HG02623 (cell line): ENCODE measurements around the gene SORL1.

ENCODE experiments used
- ATAC-seq: cut with Tn5 transposase; IDR thresholded peaks from one replicate; pipeline ENCODE4 v1.9.1; 2021; ENCODE audit warnings: moderate library complexity; ENCODE audit not compliant: unreplicated experiment

SORL1 gene

DNA sequence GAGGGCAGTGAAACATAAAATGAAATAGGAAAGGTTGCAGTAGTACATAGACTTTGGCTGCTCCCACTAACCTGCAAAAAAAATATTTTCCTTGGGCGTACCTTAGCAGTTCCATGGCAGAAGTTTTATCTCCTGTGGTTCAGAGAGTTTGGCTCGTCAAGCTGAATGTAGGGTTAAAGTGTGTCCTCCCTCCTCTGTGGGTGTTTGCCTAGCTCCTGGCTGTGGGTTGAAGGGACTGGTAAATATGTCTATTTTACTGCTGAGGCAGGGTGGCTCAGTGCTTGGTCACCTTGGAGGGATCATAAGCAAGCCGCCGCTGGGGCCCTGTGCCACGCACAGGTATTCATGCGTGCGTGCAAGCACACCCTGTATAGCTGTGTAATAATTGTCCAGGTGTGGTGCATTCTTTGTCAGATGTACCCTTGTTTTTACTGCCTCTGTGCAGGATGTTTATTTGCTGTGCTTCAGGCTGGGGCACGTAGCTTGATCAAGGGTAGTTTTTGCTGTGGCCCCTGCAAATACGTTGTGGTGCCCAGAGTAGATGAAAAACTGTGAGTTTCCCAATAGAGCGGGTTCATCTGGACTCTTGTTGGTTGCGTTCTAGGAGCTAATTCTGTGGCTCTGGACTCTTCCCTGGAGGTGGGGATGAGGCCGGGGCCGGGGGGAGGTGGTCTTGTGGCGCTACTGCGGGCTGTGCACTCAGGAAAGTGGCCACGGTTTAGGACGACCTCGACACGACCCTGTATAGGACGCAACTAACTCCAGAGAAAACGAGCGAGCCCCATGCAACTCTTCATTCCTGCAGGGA, 732 bp upstream of the SORL1 start:
- ATAC-seq = no peak

DNA sequence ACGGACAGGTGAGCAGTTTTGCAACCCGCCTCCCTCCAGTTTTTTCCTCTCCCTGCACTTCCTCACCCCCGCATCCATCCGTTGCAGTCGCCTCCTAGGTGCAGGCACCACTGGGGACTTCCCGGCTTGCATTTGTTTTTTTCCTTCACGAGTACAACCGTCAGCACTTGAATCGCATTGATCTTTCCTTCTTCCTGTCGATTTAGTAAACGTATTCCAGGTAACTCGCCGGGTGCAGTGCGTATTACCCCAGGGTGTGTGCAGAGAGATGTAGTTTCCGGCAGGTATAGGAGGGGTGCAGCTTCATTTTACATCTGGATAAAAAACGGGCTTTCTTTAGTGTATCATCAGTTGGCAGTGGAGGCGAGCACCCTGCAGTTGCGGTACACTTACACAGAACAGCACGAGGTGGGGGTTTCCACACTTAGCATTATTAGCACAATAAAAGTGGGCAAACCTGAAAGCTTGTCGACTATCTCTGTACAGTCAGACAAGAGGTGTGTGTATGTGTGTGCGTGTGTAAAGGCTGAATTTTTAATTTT, 566 bp downstream of the SORL1 start, which contains the start of gene SORL1-AS1:
Gene SORL1-AS1 (minus strand): TSS at position 359 of the 542 bp plus-strand sequence.
- peak; percentile 13 for ATAC-seq

DNA sequence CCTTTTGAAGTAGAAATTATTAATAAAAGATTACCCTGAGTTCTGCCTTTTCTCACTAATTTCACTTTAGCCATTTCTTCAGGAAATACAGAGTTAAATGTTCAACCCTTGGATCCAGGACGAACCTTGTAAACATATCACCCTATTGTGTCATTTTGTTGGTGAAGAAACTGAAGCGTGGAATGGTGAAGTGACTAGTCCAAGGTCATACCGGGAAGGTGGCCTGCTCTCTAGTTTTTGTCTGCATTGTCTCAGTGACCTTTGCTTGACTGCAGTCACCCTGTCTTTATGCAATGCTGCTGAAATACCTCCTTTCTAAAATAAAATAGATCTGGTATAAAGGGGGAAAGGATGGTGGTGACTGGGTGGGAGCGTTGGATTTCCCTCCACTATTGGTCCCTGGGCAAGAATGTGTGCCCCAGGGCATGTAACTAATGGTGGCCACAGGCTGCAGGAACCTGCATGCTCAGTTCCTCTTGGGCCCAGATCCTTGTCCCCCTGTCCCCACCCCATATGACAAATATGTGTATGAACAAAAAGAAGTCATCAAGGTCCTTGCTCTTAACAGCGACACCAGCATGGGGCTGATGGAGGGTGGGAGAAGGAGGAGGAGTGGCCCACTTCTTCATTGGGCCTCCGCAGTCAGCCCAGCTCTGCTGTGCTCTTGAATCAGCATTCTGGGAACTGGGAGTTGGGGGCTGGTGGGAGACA, 1.6 kb downstream of the SORL1 start:
- ATAC-seq = no peak

DNA sequence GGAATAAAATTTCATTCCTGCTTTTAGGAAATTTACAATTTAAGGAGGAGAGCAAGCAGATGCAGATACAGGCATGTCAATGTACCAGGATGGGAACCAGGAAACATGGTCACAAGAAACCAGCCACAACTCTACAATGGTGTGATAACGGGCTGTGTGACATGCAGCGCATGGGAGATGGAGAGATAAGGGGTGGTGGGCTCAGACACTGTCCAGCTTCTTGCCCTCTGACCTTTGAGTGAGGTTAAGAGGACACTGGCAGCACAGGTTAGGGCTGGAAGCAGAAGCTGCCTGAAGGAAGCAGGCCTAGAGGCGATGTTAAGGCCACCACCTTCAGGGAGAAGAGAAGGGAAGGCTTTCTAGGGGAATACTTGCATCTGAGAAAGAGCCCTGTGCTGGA, 3.0 kb downstream of the SORL1 start:
- ATAC-seq = no peak

DNA sequence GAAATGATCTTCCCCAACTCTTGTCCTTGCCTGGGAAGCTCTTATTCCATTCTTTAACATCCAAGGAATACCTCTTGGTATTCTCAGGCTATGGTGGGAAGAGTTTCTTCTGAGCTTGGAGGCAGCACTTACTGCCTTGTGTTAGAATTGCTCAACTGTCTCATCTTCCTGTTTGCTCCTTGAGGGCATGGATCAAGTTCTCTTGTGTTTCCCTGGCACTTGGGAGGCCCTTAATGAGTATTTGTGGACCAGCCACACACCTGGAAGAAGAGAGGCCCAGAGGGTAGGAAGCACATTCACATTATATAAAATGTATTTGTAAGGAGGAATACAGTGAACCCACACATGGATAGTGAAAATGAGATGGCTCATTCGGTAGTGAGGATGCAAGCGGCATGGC, 4.0 kb downstream of the SORL1 start:
- no peak for ATAC-seq

DNA sequence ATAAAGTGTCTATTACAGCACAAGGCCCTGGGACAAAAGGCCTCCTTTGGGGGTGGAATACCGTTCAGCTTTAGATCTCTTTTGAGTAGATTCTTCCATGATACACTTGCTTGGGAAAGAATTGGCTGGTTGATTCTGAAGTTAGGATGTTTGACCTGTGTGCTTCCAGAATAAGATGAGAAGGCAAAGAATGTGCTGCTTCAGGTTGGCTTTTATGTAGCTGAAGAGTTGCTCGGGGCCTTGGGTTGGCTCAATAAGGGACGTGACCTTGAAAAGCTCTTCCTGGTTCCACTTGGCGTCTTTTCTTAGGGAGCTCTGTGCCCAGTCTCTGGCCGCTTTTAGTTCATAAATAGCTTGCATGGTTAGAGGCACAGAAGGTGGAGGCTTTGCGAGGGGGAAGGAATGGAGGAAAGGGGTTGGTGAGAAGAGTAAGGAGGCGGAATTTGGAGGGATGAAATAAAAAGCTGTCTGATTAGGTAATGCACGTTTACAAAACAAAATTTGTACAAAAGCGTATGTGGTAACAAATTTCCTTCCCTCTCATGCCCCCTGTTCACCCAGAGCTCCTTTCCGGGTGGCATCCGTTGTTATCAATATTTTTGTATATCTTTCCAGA, 4.8 kb downstream of the SORL1 start:
- ATAC-seq = no peak

DNA sequence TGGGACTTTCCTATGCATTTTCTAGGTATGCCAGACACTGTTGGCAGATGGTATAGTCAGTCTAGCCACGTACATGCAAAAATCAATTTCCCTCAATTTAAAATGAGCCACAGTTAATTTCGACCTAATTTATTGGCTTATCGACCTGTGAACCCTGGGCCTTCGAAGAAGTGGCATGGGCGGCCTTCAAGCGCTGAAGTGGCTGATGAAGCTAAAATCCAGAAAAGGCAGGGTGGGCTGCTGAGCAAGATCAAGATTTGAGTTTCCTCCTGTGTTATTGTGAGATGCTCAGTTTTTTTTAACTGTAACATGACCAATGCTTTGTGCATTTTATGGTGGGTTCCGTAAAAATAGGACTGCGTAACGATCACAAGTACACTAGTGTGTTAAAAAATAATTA, 6.4 kb downstream of the SORL1 start:
- no peak for ATAC-seq

DNA sequence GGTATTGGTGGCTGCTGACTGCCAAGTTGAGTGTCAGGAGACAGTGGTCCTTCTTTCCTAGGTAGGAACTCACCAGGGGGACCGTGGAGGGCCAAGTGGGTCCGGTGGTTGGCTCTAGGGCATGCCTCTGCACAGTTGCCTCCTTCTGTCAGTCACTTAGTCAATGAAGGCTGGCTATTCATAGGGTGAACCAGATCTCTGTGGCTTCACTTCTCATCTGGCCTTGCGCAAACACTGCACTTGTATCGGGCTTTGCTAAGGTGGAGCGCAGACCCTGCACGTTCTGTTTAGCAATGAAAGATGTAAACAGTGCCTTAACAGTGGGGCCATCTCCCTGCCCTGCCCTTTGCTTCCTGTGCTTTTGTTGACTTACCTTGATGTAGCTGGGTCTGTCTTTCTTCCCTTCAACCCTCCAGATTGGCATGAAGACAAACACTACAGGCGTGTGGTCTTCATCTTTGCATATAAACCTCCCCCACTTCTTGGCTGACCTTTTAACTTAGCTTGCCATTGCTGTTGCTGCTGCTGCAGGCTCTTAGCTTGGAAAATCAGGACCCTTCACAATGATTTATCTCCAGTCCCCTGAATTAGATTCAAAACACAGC, 7.4 kb downstream of the SORL1 start:
- no peak for ATAC-seq

DNA sequence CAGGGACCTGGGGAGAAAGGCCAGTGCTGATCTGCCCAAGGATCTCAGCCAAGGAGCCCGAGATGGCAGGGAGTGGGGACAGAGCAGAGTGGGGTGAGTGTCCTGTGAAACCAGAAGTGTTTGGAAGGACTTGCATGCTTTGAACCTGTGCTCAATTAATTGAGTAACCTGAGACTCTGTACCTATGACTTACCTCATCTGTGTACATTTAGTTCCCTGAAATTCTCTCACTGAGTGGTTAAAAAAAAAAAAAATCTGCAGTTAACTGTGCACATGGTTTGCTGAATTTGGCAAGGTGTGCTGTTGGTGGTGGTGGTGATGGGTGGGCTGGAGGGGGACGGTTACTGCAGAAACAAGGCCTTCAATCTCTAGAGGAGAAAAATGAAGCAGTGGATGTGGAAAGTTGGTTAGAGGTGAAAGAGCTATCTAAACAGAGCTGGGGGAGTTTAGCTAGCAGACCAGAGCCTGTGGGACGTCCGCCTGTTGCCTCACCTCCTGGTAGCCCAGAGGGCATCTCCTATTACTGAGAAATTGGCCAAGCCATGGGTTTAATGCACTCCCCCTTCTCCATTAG, 8.9 kb downstream of the SORL1 start:
- ATAC-seq = no peak

DNA sequence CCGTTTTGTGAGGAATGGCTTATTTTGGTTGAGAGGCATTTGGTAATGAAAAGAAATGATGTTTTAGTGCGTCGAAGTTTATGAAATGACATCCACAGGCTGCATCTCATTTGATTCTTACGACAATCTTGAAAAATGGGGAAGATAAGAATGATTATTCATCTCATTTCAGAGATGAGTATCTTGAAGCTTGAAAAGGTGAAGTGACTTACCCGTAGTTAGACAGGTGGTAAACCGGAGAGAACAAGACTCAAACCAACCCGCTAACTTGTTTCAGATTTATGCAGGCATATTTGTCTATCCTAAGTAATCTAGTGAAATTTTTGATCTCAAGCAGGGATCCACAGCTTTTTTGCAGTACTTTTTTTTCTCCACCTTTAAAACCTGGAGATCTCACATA, 9.7 kb downstream of the SORL1 start:
- no peak for ATAC-seq

DNA sequence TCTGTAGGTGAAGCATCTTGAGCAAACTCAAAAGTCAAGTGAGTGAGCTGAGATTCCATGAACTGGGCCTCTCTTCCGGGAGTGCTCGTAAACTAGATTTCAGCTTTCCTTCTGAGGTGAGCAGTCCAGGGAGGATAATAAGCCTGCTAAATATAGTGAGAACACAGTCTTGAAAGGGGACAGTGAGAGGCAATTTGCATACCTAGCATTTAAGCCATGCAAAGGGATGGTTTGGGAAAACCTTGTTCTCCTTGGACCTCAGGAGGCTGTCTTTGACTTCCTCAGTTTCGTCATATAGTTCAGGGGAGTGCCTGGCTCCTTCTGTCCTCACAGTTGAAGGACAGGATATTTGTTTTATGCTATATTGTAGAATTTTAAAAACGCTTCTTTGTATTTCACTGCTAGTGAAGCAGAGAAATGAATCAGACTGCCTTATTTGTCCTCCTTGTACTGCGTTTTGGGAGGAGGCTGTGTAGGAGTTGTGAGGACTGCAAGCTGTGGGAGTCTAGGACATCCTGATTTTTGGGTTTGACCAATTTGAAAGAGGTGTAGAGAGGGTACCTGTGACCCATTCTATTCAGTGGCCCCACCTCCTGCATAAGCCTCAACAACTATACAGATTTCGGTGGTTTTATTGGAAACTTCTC, 11.7 kb downstream of the SORL1 start:
- ATAC-seq = no peak

DNA sequence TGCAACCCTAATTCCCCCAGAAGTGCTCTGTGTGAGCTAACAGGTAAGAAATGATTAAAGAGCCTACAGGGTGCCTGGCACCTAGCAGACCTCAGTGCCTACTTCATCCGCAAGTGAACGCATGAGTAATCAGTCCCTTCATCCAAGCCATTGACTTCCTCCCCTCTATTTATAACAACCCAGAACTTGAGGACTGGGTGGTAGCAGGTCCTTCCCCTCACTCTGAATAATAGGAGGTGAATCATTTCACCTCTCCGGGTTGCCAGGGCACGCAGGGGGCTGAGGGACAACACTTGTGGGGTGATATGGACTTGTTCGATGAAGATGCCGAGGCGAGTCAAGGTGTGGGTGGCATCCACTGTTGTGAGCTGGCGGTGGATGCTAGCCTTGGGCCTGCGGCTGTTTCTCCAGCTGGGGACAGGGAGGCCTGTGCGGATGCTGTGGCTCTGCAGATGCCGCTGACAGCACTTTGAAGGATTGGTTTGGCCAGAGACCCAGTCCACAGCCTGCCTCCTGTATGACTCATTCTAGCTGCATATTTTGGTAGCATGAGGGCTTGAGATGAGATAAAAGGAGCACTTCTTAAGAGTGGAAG, 12.3 kb downstream of the SORL1 start:
- ATAC-seq = peak; percentile 31

DNA sequence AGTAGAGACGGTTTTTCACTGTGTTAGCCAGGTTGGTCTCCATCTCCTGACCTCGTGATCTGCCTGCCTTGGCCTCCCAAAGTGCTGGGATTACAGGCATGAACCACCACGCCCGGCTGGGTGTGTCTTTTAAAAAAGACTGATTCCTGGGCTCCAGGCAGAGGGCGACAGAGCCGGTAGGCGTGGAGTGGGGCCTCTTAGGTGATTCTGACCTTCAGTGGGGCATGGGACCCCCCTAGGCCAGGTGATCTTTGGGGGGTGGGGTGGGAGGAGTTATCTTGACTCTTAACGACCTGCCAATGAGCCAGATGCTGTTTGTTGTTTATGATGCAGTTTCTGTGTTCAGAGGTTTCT, 13.6 kb downstream of the SORL1 start:
- no peak for ATAC-seq

DNA sequence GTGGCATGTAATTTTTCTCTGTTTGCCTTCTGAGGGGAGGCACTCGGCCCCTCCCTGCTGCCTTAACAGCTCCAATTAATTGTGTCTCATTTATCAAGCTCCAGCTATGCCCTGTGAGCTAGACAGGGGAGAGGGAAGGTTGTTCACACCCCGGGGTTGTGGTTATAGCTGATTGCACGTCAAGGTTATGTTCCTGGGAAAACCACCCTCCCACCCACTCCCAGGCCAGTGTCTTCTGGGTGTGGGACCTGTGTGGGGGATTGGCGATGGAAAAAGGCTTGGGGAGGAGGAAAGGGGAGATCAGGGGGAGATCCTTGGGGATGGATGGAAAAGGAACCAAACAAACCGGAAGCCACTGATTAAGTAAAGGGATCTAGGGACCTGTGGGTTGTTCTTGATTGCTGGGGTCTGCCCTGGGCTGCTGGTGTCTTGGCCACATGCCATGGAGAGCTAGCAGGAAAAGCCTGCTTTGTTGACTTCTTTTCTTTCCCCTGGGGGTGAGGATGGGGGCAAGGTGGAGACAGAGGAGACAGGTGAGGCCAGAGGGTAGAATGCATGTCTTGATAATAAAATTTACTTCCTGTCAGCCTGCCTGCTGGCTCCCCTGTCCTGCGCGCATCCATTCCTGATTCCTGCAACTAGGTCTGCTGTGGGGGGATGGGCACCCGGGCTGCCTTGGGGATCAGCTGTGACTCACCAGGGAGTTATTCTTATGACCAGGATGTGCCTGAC, 14.1 kb downstream of the SORL1 start:
- no peak for ATAC-seq

DNA sequence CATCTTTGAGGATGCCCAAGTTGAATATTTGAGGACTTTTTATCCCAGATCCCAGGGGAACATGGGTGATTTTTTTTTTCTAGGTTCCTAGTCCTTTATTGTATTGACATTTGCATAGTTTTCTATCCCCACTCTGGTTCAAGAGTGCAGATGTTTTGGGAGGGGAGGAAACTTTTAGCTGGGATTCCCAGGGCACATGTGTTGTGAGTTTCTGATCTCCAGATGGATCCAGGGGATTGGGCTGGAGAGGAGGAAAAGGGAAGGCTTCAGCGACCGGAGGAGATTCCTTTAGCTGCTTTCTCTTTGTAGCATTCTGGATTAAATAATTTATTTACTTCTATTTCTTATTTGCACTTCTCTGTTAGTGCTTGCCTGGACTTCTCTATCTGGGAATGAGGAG, 15.4 kb downstream of the SORL1 start:
- no peak for ATAC-seq

DNA sequence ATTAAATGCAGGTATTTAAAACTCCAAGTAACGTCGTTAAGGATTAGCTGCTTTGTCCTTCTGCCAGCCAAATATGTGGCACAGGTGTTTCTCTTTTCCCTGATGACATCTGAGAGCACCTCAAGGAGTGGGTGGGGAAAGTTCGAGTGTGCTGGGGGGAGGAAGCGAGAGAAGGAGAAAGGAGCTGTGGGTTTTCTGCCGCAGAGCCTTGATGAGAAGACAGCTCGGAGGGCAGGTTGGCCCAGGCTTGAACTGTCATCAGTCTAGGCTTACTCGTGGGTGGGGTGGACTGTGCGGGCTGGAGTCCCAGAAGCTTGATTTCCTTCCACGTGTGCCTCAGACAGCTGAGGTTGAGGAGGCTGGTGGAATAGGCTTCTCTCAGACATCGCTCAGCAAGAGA, 15.9 kb downstream of the SORL1 start:
- ATAC-seq = peak; percentile 64

DNA sequence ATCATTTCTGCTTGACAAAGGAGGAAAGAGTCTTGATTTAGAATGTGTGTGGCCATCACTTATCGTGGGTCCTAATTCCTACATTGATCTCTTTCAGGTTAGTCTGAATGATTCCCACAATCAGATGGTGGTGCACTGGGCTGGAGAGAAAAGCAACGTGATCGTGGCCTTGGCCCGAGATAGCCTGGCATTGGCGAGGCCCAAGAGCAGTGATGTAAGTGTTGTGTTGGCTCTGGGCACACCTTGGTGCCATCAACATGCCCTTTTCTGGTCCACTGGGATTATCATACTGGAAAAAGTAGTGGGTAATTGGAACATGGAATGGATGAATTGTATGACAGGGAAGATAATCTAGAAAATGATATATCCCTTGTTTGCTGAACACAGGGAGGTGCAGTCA, 17.8 kb downstream of the SORL1 start:
- ATAC-seq = no peak

DNA sequence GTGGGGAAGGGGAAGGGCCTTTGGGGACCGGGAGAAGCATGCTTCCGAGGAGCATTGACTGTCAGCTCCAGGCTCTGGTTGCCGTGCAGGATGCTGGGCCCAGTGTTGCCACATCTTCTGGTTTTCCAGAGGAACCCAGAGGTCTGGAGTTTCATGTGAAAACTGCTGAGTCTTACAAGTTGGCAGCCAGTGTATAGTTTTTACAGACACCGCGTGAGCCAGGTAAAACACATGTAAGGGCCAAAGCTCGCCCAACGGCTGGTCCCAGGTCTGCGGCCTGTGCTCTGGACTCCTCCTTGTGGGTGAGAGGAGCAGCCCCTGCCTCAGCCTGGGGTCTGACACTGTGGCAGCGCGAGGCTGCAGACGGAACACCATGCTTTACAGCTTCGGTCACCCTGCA, 19.1 kb downstream of the SORL1 start:
- ATAC-seq = no peak

DNA sequence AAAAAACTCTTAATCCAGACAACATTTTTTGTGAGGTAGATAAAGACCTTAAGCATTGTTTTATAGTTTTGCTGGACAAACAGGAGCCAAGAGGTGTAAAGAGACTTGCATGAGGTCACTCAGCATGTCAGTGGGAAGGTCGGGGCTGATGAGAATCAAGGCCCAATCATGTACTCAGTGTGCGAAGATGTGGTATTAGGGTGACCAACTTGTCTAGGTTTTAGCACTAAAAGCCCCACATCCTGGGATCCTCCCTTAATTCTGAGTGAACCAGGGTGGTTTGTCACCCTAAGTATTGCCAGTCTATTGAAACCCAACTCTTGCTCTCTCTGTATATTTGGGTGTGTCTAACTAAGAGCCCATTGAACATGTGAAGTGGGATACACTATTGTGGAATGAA, 20.2 kb downstream of the SORL1 start:
- no peak for ATAC-seq
